H9 (cell line): ENCODE measurements around the gene UFC1. TPM values are rescaled to one million over a fixed set of nuclear protein-coding genes. Genes with fewer than 3 reads are reported as not detected.
A peak's percentile ranks its signal among the peaks of the same experiment; 100 is the strongest.

ENCODE experiments used
- DNase-seq: peaks from one replicate; pipeline ENCODE4 v3.0.0-alpha.2; 2017
- H2AFZ ChIP-seq: one replicate; pipeline ENCODE4 v1.6.1; 2013; ENCODE audit warnings: mild to moderate bottlenecking, low read length, control low read depth, moderate library complexity
- H2AK5ac ChIP-seq: 2 replicates; pipeline ENCODE4 v1.6.1; 2013; ENCODE audit warnings: low read length, control low read depth, mixed read lengths; ENCODE audit not compliant: insufficient read length
- H2BK120ac ChIP-seq: one replicate; pipeline ENCODE4 v1.6.1; 2013; ENCODE audit warnings: low read depth, mild to moderate bottlenecking, low read length, control low read depth, inconsistent platforms; ENCODE audit not compliant: poor library complexity, severe bottlenecking
- H2BK12ac ChIP-seq: 2 replicates; pipeline ENCODE4 v1.6.1; 2013; ENCODE audit warnings: low read length, control low read depth, mixed read lengths, low read depth; ENCODE audit not compliant: insufficient read length
- H2BK15ac ChIP-seq: 2 replicates; pipeline ENCODE4 v1.6.1; 2013; ENCODE audit warnings: low read depth, low read length, control low read depth
- H2BK20ac ChIP-seq: one replicate; pipeline ENCODE4 v1.6.1; 2013; ENCODE audit warnings: low read depth, mild to moderate bottlenecking, low read length, control low read depth, inconsistent platforms; ENCODE audit not compliant: poor library complexity, severe bottlenecking
- H2BK5ac ChIP-seq: 2 replicates; pipeline ENCODE4 v1.6.1; 2013; ENCODE audit warnings: low read length, control low read depth, mixed read lengths; ENCODE audit not compliant: insufficient read length
- H3K14ac ChIP-seq: 2 replicates; pipeline ENCODE4 v1.6.1; 2013; ENCODE audit warnings: low read length, control low read depth; ENCODE audit not compliant: insufficient read depth
- H3K18ac ChIP-seq: 2 replicates; pipeline ENCODE4 v1.6.1; 2013; ENCODE audit warnings: low read depth, mild to moderate bottlenecking, mixed read lengths, low read length, control low read depth; ENCODE audit not compliant: insufficient read length
- H3K23ac ChIP-seq: 2 replicates; pipeline ENCODE4 v1.6.1; 2013; ENCODE audit warnings: low read length, control low read depth, mixed read lengths, low read depth; ENCODE audit not compliant: insufficient read length
- H3K23me2 ChIP-seq: 2 replicates; pipeline ENCODE4 v1.6.1; 2013; ENCODE audit warnings: low read depth, mild to moderate bottlenecking, mixed read lengths, low read length, control low read depth; ENCODE audit not compliant: insufficient read length, poor library complexity, severe bottlenecking
- H3K27ac ChIP-seq: 2 replicates; pipeline ENCODE4 v1.5.1; 2013; ENCODE audit warnings: low read length, control low read depth, mixed read lengths, low read depth; ENCODE audit not compliant: insufficient read length
- H3K27me3 ChIP-seq: 2 replicates; pipeline ENCODE4 v1.6.1; 2013; ENCODE audit warnings: low read length, control low read depth, inconsistent platforms; ENCODE audit not compliant: insufficient read depth
- H3K4ac ChIP-seq: 2 replicates; pipeline ENCODE4 v1.6.1; 2013; ENCODE audit warnings: low read depth, mild to moderate bottlenecking, control low read depth, inconsistent platforms, low read length, moderate library complexity
- H3K4me1 ChIP-seq: 2 replicates; pipeline ENCODE4 v1.6.1; 2013; ENCODE audit warnings: low read length, control low read depth, inconsistent platforms; ENCODE audit not compliant: insufficient read depth
- H3K4me2 ChIP-seq: 2 replicates; pipeline ENCODE4 v1.6.1; 2013; ENCODE audit warnings: low read length, control low read depth, mixed read lengths; ENCODE audit not compliant: insufficient read length, insufficient read depth
- H3K56ac ChIP-seq: 2 replicates; pipeline ENCODE4 v1.6.1; 2013; ENCODE audit warnings: low read depth, mild to moderate bottlenecking, mixed read lengths, low read length, control low read depth; ENCODE audit not compliant: insufficient read length
- H3K79me1 ChIP-seq: 2 replicates; pipeline ENCODE4 v1.6.1; 2013; ENCODE audit warnings: low read depth, mild to moderate bottlenecking, moderate library complexity, low read length, control low read depth, inconsistent platforms; ENCODE audit not compliant: insufficient read depth, poor library complexity, severe bottlenecking
- H3K79me2 ChIP-seq: 2 replicates; pipeline ENCODE4 v1.6.1; 2013; ENCODE audit warnings: low read length, control low read depth, inconsistent platforms; ENCODE audit not compliant: insufficient read depth
- H3K9ac ChIP-seq: 2 replicates; pipeline ENCODE4 v1.6.1; 2013; ENCODE audit warnings: low read length, control low read depth, mixed read lengths; ENCODE audit not compliant: insufficient read length; ENCODE audit errors: extremely low read depth
- H3K9me3 ChIP-seq: one replicate; pipeline ENCODE4 v1.6.1; 2013; ENCODE audit warnings: low read depth, low read length, inconsistent platforms; ENCODE audit not compliant: control insufficient read depth
- H3T11ph ChIP-seq: one replicate; pipeline ENCODE4 v1.6.1; 2013; ENCODE audit warnings: mild to moderate bottlenecking, low read length, control low read depth, inconsistent platforms
- H4K20me1 ChIP-seq: one replicate; pipeline ENCODE4 v1.6.1; 2013; ENCODE audit not compliant: control insufficient read depth, insufficient read length, insufficient read depth
- H4K5ac ChIP-seq: 2 replicates; pipeline ENCODE4 v1.6.1; 2013; ENCODE audit warnings: low read depth, mild to moderate bottlenecking, mixed read lengths, low read length, control low read depth; ENCODE audit not compliant: insufficient read length
- H4K8ac ChIP-seq: replicated peaks from 2 replicates; pipeline ENCODE4 v1.6.1; 2013; ENCODE audit warnings: low read length, control low read depth, mixed read lengths, low read depth; ENCODE audit not compliant: insufficient read length
- H4K91ac ChIP-seq: 2 replicates; pipeline ENCODE4 v1.6.1; 2013; ENCODE audit warnings: low read depth, mild to moderate bottlenecking, moderate library complexity, mixed read lengths, low read length, control low read depth; ENCODE audit not compliant: insufficient read length
- H3K27ac Mint-ChIP-seq, 3 experiments: 2 replicates in 2 of 3; 3 replicates in 1 of 3; pipeline ENCODE4 v1.8.0; 2020 to 2021; ENCODE audit warnings: mixed read lengths in 3 of 3, mild to moderate bottlenecking in 1 of 3, moderate library complexity in 1 of 3
- H3K27me3 Mint-ChIP-seq: 2 replicates; pipeline ENCODE4 v1.8.0; 2021; ENCODE audit warnings: low read depth, mild to moderate bottlenecking, moderate library complexity, mixed read lengths
- H3K36me3 Mint-ChIP-seq, 3 experiments: 2 replicates in 2 of 3; 3 replicates in 1 of 3; pipeline ENCODE4 v1.8.0; 2020 to 2021; ENCODE audit warnings: low read depth in 3 of 3, mixed read lengths in 3 of 3; ENCODE audit not compliant: insufficient read depth in 1 of 3
- H3K4me1 Mint-ChIP-seq, 2 experiments: 2 replicates each; pipeline ENCODE4 v1.8.0; 2020; ENCODE audit warnings: mixed read lengths in 2 of 2
- H3K4me3 Mint-ChIP-seq, 2 experiments: 2 replicates in 1 of 2; 3 replicates in 1 of 2; pipeline ENCODE4 v1.8.0; 2020 to 2021; ENCODE audit warnings: mild to moderate bottlenecking in 2 of 2, mixed read lengths in 2 of 2, moderate library complexity in 1 of 2
- H3K9me3 Mint-ChIP-seq, 2 experiments: 2 replicates in 1 of 2; 3 replicates in 1 of 2; pipeline ENCODE4 v1.8.0; 2020; ENCODE audit warnings: mild to moderate bottlenecking in 2 of 2, mixed read lengths in 2 of 2, moderate library complexity in 1 of 2
- CTCF ChIP-seq: fragments of 200-600 bp; sonication (generic); conservative IDR thresholded peaks from 3 replicates; pipeline ENCODE4 v1.8.0; 2021; ENCODE audit warnings: antibody characterized with exemption, mild to moderate bottlenecking
- WGBS: extraction: QIAGEN DNeasy Blood & Tissue Kit; methylation state at CpG from one replicate; pipeline ENCODE4 v1.1.7; 2013; ENCODE audit warnings: missing lambda C conversion rate, low lambda C conversion rate, mixed read lengths; ENCODE audit not compliant: insufficient read length; ENCODE audit errors: extremely low coverage; 5-methylcytosine and 5-hydroxymethylcytosine counted together
- total RNA-seq: library from RNA; stranded (reverse); gene quantifications from 2 replicates; pipeline ENCODE4 v1.2.1, GENCODE V29; 2021

Gene UFC1
- total RNA-seq, 1 experiment from 2014 or later: 93.4 TPM

DNA sequence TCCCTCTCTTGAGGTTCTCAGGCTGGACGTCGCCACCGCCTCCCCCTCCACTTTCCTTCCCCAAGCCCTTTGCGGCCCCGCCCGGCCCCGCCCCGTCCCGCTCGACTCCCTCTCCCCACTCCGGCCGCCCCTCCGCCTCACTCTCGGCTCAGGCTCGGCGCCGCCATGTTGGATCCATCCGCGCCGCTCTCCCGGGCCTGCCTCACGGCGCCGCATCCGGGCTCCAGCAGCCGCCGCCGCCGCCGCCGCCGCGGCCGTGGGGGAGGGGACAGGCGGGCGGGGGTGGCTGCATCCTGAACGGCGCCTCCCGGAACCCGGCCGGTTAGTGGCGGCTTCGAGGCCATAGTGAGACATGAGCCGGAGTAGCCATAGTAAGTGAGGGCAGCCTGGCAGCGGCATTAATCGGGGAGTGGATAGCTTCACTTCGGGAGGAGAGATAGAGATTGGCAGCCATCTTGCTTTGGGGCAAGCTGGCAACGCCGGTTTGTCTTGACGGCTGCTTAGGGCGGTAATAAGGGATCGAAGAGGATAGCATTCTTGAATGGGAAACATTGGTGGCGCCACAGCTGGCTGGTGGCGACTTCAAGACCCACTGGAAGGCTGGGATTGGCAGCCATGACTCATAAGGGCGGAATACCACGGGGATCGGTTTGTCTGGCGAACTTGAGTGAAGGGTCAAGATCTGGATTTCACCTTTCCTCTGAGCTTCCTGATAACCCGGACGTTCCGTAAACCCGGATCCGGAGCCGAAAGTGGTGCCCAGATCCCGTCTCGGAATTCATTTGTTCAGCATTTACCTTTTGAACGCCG, 21.2 kb upstream of the UFC1 start, which contains the start of gene DEDD:
Gene DEDD, minus strand, starts transcription at position 258 of the 810 bp plus-strand sequence. CDS start 8,205 bp downstream, outside the sequence.
- no peaks in the 10 kb centered on the region for H3K4me1 ChIP-seq
- H3K27me3 ChIP-seq: no peaks in the 10 kb centered on the region
- no CpG with 5 or more reads among the region's 68 CpGs for WGBS
- peaks cover 3 to 28% (median 24%) of the 10 kb centered on the region in 3 experiments; a peak in 5 of 7 replicates for H3K36me3 Mint-ChIP-seq
- no peak within 1 kb of the TSS for H2BK15ac ChIP-seq
- H3K9me3 Mint-ChIP-seq: no peaks in the 10 kb centered on the region; a peak in 1 of 5 replicates
- no peak within 1 kb of the TSS for H3T11ph ChIP-seq
- peak within 1 kb of the TSS; percentile 20 for H2BK5ac ChIP-seq
- no peak within 1 kb of the TSS; a peak in 1 of 5 replicates for H3K4me3 Mint-ChIP-seq
- H3K4ac ChIP-seq: no peak within 1 kb of the TSS
- no peak within 1 kb of the TSS for H2BK12ac ChIP-seq
- peaks cover 18 to 19% of the 10 kb centered on the region in 2 experiments for H3K4me1 Mint-ChIP-seq
- peak within 1 kb of the TSS; percentile 74 for H3K18ac ChIP-seq
- peaks cover 13% of the 10 kb centered on the region for H3K23me2 ChIP-seq
- no peaks in the 10 kb centered on the region for H3K27me3 Mint-ChIP-seq
- H3K4me2 ChIP-seq: peak within 1 kb of the TSS; percentile 99
- H3K79me1 ChIP-seq: peaks cover 8% of the 10 kb centered on the region
- H2AFZ ChIP-seq: peak within 1 kb of the TSS; percentile 70
- H4K20me1 ChIP-seq: no peaks in the 10 kb centered on the region
- peak within 1 kb of the TSS; percentile 86 for H3K9ac ChIP-seq
- no peak within 1 kb of the TSS for H3K23ac ChIP-seq
- H3K27ac Mint-ChIP-seq: peak within 1 kb of the TSS; percentile 76 to 99 (median 93); a peak in 6 of 7 replicates
- H3K56ac ChIP-seq: peak within 1 kb of the TSS; percentile 18
- no peak within 1 kb of the TSS for H4K91ac ChIP-seq
- H2AK5ac ChIP-seq: no peak within 1 kb of the TSS
- H2BK120ac ChIP-seq: no peak within 1 kb of the TSS
- peak within 1 kb of the TSS; percentile 86 for H3K14ac ChIP-seq
- H3K79me2 ChIP-seq: peaks cover 6% of the 10 kb centered on the region; the same call in 1 of the 2 replicates
- DNase-seq: peak; percentile 96
- no peaks in the 10 kb centered on the region for H3K9me3 ChIP-seq
- no peak within 1 kb of the TSS for H4K5ac ChIP-seq
- H3K27ac ChIP-seq: peak within 1 kb of the TSS; percentile 92
- no peak within 1 kb of the TSS for H2BK20ac ChIP-seq
- H4K8ac ChIP-seq: no peak within 1 kb of the TSS
- TF ChIP-seq CTCF: no peak
